Measurements from ENCODE around the gene FAM81B. TPM values are rescaled to one million over a fixed set of nuclear protein-coding genes. Genes with fewer than 3 reads are reported as not detected.

The FAM81B gene
- polyA plus RNA-seq, 1 experiment: not detected

GRCh38 chr5:95375591-95375990 is 15.6 kb upstream of the FAM81B start:
- H3K4me3 ChIP-seq (ENCODE audit: low read depth, low read length): no peak overlapping the region
- CTCF ChIA-PET: no interaction called here
- POLR2A ChIA-PET: no interaction called here
- H3K27me3 ChIP-seq (ENCODE audit: control insufficient read depth, insufficient read depth, low read length): no peaks in the 10 kb centered on the region
- H3K36me3 ChIP-seq (ENCODE audit: control insufficient read depth, insufficient read depth, low read length): no peaks in the 10 kb centered on the region
- no peak for TF ChIP-seq CTCF (IDR thresholded peaks at IDR 0.05; ENCODE audit: insufficient read depth, low read depth, low read length)
- no peak for DNase-seq (ENCODE audit: low read depth)

GRCh38 chr5:95379133-95379532 is 12.0 kb upstream of the FAM81B start:
- Histone ChIP-seq H3K36me3 (ENCODE audit: control insufficient read depth, insufficient read depth, low read length) (no peaks in the 10 kb centered on the region), H3K27me3 (ENCODE audit: control insufficient read depth, insufficient read depth, low read length) (no peaks in the 10 kb centered on the region), H3K4me3 (ENCODE audit: low read depth, low read length) (no peak overlapping the region)
- DNase-seq (ENCODE audit: low read depth): no peak
- no peak for TF ChIP-seq CTCF (IDR thresholded peaks at IDR 0.05; ENCODE audit: insufficient read depth, low read depth, low read length)
- ChIA-PET CTCF (no interaction called here), POLR2A (no interaction called here)

- ChIA-PET POLR2A (no interaction called here), CTCF (no interaction called here)
- Histone ChIP-seq H3K36me3 (ENCODE audit: control insufficient read depth, insufficient read depth, low read length) (no peaks in the 10 kb centered on the region), H3K27me3 (ENCODE audit: control insufficient read depth, insufficient read depth, low read length) (no peaks in the 10 kb centered on the region), H3K4me3 (ENCODE audit: low read depth, low read length) (no peak overlapping the region)
- DNase-seq (ENCODE audit: low read depth): no peak
- no peak for TF ChIP-seq CTCF (IDR thresholded peaks at IDR 0.05; ENCODE audit: insufficient read depth, low read depth, low read length)
These were observed 11.0 kb upstream of the FAM81B start for GRCh38 chr5:95380103-95380628.

- no peaks in the 10 kb centered on the region for H3K36me3 ChIP-seq (ENCODE audit: control insufficient read depth, insufficient read depth, low read length)
- no peaks in the 10 kb centered on the region for H3K27me3 ChIP-seq (ENCODE audit: control insufficient read depth, insufficient read depth, low read length)
- H3K4me3 ChIP-seq (ENCODE audit: low read depth, low read length): no peak overlapping the region
- ChIA-PET CTCF (no interaction called here), POLR2A (no interaction called here)
- TF ChIP-seq CTCF (IDR thresholded peaks at IDR 0.05; ENCODE audit: insufficient read depth, low read depth, low read length): no peak
- no peak for DNase-seq (ENCODE audit: low read depth)
These were observed 8.4 kb upstream of the FAM81B start for GRCh38 chr5:95382801-95383200.

- H3K4me3 ChIP-seq (ENCODE audit: low read depth, low read length): no peak overlapping the region
- POLR2A ChIA-PET: no interaction called here
- TF ChIP-seq CTCF (IDR thresholded peaks at IDR 0.05; ENCODE audit: insufficient read depth, low read depth, low read length): no peak
- DNase-seq (ENCODE audit: low read depth): no peak
- CTCF ChIA-PET: no interaction called here
- H3K36me3 ChIP-seq (ENCODE audit: control insufficient read depth, insufficient read depth, low read length): no peaks in the 10 kb centered on the region
- no peaks in the 10 kb centered on the region for H3K27me3 ChIP-seq (ENCODE audit: control insufficient read depth, insufficient read depth, low read length)
These were observed 6.5 kb upstream of the FAM81B start for GRCh38 chr5:95384485-95385213.

Data from BJ (cell line).